IMR-90 (cell line): Measurements from ENCODE around the gene GBE1.

ENCODE experiments used
- BHLHE40 ChIP-seq: fragments of 150-350 bp; IDR thresholded peaks from 2 replicates; pipeline ENCODE4 v1.6.1; 2016; ENCODE audit warnings: mild to moderate bottlenecking, low read depth, low read length
- CTCF ChIP-seq: conservative IDR thresholded peaks from 2 replicates; pipeline ENCODE4 v1.5.1; 2012; ENCODE audit warnings: mild to moderate bottlenecking, low read depth, low read length, improper control_type of control experiment
- ELK1 ChIP-seq: fragments of 150-350 bp; IDR thresholded peaks from 2 replicates; pipeline ENCODE4 v1.6.1; 2016; ENCODE audit warnings: low read depth, mild to moderate bottlenecking, low read length, moderate library complexity, borderline replicate concordance
- FOS ChIP-seq: fragments of 150-350 bp; IDR thresholded peaks from 2 replicates; pipeline ENCODE4 v1.6.1; 2016; ENCODE audit warnings: low read depth, low read length
- MAFK ChIP-seq: IDR thresholded peaks from 2 replicates; pipeline ENCODE4 v1.6.1; 2012; ENCODE audit warnings: low read depth, low read length, improper control_type of control experiment
- MAZ ChIP-seq: IDR thresholded peaks from 2 replicates; pipeline ENCODE4 v1.6.1; 2012; ENCODE audit warnings: low read depth, mild to moderate bottlenecking, low read length, improper control_type of control experiment, moderate library complexity, borderline replicate concordance
- MXI1 ChIP-seq: IDR thresholded peaks from 2 replicates; pipeline ENCODE4 v1.6.1; 2012; ENCODE audit warnings: low read depth, mild to moderate bottlenecking, low read length, moderate library complexity, borderline replicate concordance
- POLR2A ChIP-seq: IDR thresholded peaks from 2 replicates; pipeline ENCODE4 v1.6.1; 2012; ENCODE audit warnings: mild to moderate bottlenecking, low read depth, low read length
- RAD21 ChIP-seq: IDR thresholded peaks from 2 replicates; pipeline ENCODE4 v1.6.1; 2012; ENCODE audit warnings: low read length, improper control_type of control experiment
- RFX5 ChIP-seq: IDR thresholded peaks from 2 replicates; pipeline ENCODE4 v1.8.0; 2012; ENCODE audit warnings: low read depth, mild to moderate bottlenecking, low read length, moderate library complexity
- SMC3 ChIP-seq: fragments of 150-350 bp; IDR thresholded peaks from 2 replicates; pipeline ENCODE4 v1.6.1; 2016; ENCODE audit warnings: low read depth, mild to moderate bottlenecking, antibody characterized with exemption, low read length, moderate library complexity
- USF2 ChIP-seq: fragments of 150-350 bp; IDR thresholded peaks from 2 replicates; pipeline ENCODE4 v1.6.1; 2017; ENCODE audit warnings: mild to moderate bottlenecking, antibody characterized with exemption, low read length, low read depth

GRCh38 chr3:81451611-81452010 lies 309.8 kb downstream of the GBE1 start:
- TF ChIP-seq USF2 (no peak), CTCF (no peak), MAZ (no peak), SMC3 (no peak), RAD21 (no peak), MAFK (no peak), POLR2A (no peak), BHLHE40 (no peak), ELK1 (no peak), RFX5 (no peak), MXI1 (no peak), FOS (no peak)
